ENCODE measurements around the gene SMARCA5.

SMARCA5 gene

GRCh38 chr4:143515905-143516304, 2.4 kb downstream of the SMARCA5 start:
- no peak for TF ChIP-seq PPARA (CRISPR knock-in tag; IDR thresholded peaks at IDR 0.05; ENCODE audit: borderline replicate concordance)
- no peak for TF ChIP-seq TSHZ2 (CRISPR knock-in tag; IDR thresholded peaks at IDR 0.05)
- TF ChIP-seq RARB (CRISPR knock-in tag; IDR thresholded peaks at IDR 0.05): no peak
- no peak for TF ChIP-seq SNAI2 (CRISPR knock-in tag; IDR thresholded peaks at IDR 0.05)
- no peak for TF ChIP-seq ZFP3 (CRISPR knock-in tag; IDR thresholded peaks at IDR 0.05)
- TF ChIP-seq ARNTL (CRISPR knock-in tag; IDR thresholded peaks at IDR 0.05; ENCODE audit: borderline replicate concordance, low read depth): no peak
- TF ChIP-seq ZNF70 (CRISPR knock-in tag; IDR thresholded peaks at IDR 0.05): no peak
- no peak for TF ChIP-seq BACH2 (CRISPR knock-in tag; IDR thresholded peaks at IDR 0.05; ENCODE audit: borderline replicate concordance)
- no peak for TF ChIP-seq ZC3H10 (CRISPR knock-in tag; IDR thresholded peaks at IDR 0.05)
- TF ChIP-seq TOX (CRISPR knock-in tag; IDR thresholded peaks at IDR 0.05; ENCODE audit: borderline replicate concordance): no peak
- no peak for TF ChIP-seq CSRNP3 (CRISPR knock-in tag; IDR thresholded peaks at IDR 0.05)
- no peak for TF ChIP-seq GLIS3 (CRISPR knock-in tag; IDR thresholded peaks at IDR 0.05)
- TF ChIP-seq ZNF8 (CRISPR knock-in tag; IDR thresholded peaks at IDR 0.05): no peak
- TF ChIP-seq ESRRG (CRISPR knock-in tag; IDR thresholded peaks at IDR 0.05): no peak
- TF ChIP-seq POU6F1 (CRISPR knock-in tag; IDR thresholded peaks at IDR 0.05; ENCODE audit: borderline replicate concordance, low read depth): no peak
- no peak for TF ChIP-seq TCF4 (CRISPR knock-in tag; IDR thresholded peaks at IDR 0.05; ENCODE audit: borderline replicate concordance)
- TF ChIP-seq ZNF565 (CRISPR knock-in tag; conservative IDR thresholded peaks at IDR 0.05; ENCODE audit: low read depth): no peak
- TF ChIP-seq ZFP30 (CRISPR knock-in tag; IDR thresholded peaks at IDR 0.05): no peak
- ATAC-seq: no peak

- no peak for ATAC-seq
- no peak for TF ChIP-seq RARB (CRISPR knock-in tag; IDR thresholded peaks at IDR 0.05)
- no peak for TF ChIP-seq ARNTL (CRISPR knock-in tag; IDR thresholded peaks at IDR 0.05; ENCODE audit: borderline replicate concordance, low read depth)
- no peak for TF ChIP-seq POU6F1 (CRISPR knock-in tag; IDR thresholded peaks at IDR 0.05; ENCODE audit: borderline replicate concordance, low read depth)
- TF ChIP-seq ZNF565 (CRISPR knock-in tag; conservative IDR thresholded peaks at IDR 0.05; ENCODE audit: low read depth): no peak
- TF ChIP-seq ZFP30 (CRISPR knock-in tag; IDR thresholded peaks at IDR 0.05): no peak
- TF ChIP-seq PATZ1 (CRISPR knock-in tag; IDR thresholded peaks at IDR 0.05; ENCODE audit: borderline replicate concordance): no peak
- no peak for TF ChIP-seq BACH2 (CRISPR knock-in tag; IDR thresholded peaks at IDR 0.05; ENCODE audit: borderline replicate concordance)
- TF ChIP-seq ZNF70 (CRISPR knock-in tag; IDR thresholded peaks at IDR 0.05): no peak
- no peak for TF ChIP-seq SNAI2 (CRISPR knock-in tag; IDR thresholded peaks at IDR 0.05)
- no peak for TF ChIP-seq ZNF8 (CRISPR knock-in tag; IDR thresholded peaks at IDR 0.05)
- no peak for TF ChIP-seq CSDC2 (CRISPR knock-in tag; IDR thresholded peaks at IDR 0.05)
- TF ChIP-seq ISL1 (CRISPR knock-in tag; IDR thresholded peaks at IDR 0.05): no peak
- no peak for TF ChIP-seq GLIS3 (CRISPR knock-in tag; IDR thresholded peaks at IDR 0.05)
- no peak for TF ChIP-seq TOX (CRISPR knock-in tag; IDR thresholded peaks at IDR 0.05; ENCODE audit: borderline replicate concordance)
- TF ChIP-seq CSRNP3 (CRISPR knock-in tag; IDR thresholded peaks at IDR 0.05): no peak
- no peak for TF ChIP-seq PPARA (CRISPR knock-in tag; IDR thresholded peaks at IDR 0.05; ENCODE audit: borderline replicate concordance)
- TF ChIP-seq ZC3H10 (CRISPR knock-in tag; IDR thresholded peaks at IDR 0.05): no peak
Measured at GRCh38 chr4:143517764-143518163, 4.3 kb downstream of the SMARCA5 start.

Measured in SK-N-SH treated with all-trans-retinoic acid at 6 μM for 48 hours (cell line).